Sigmoid colon (tissue), 7 donors: ENCODE results near the gene CD28. TPM values are rescaled to one million over a fixed set of nuclear protein-coding genes. Genes with fewer than 3 reads are reported as not detected.
"Not testable (repeated sequence)": the region's sequence is repeated elsewhere in the genome, so short reads cannot be mapped to it uniquely, and the experiment has no call there.

Source experiments
- DNase-seq: peaks from one replicate; pipeline ENCODE4 v3.0.0-alpha.2; 2019
- H3K27ac ChIP-seq, 4 donors: fragments of 200-600 bp; sonication (generic); one replicate each; pipeline ENCODE4 v1.5.1; 2016 to 2019; ENCODE audit warnings: mild to moderate bottlenecking in 1 of 4
- H3K27me3 ChIP-seq, 3 donors: fragments of 200-600 bp; sonication (generic); one replicate each; pipeline ENCODE4 v1.5.1; 2019; ENCODE audit warnings: mild to moderate bottlenecking in 1 of 3
- H3K36me3 ChIP-seq, 4 donors: fragments of 200-600 bp; sonication (generic); one replicate each; pipeline ENCODE4 v1.5.1; 2016 to 2019
- H3K4me1 ChIP-seq, 4 donors: fragments of 200-600 bp; sonication (generic); one replicate each; pipeline ENCODE4 v1.5.1; 2017 to 2019
- H3K4me3 ChIP-seq, 4 donors: fragments of 200-600 bp; sonication (generic); one replicate each; pipeline ENCODE4 v1.5.1; 2017 to 2019; ENCODE audit warnings: mild to moderate bottlenecking in 2 of 4, moderate library complexity in 1 of 4
- H3K9me3 ChIP-seq, 4 donors: fragments of 200-600 bp in 3 of 4; sonication (generic) in 3 of 4; one replicate each; pipeline versions ENCODE4 v1.5.1 to v1.6.1; 2013 to 2019
- EP300 ChIP-seq, 4 donors: sonication (generic); formaldehyde crosslinking; IDR thresholded peaks; one replicate each; pipeline ENCODE4 v1.6.1; 2017; ENCODE audit warnings: antibody characterized with exemption in 4 of 4
- POLR2A ChIP-seq, 2 donors: fragments of 450-650 bp; IDR thresholded peaks; one replicate each; pipeline ENCODE4 v1.6.1; 2016; ENCODE audit warnings: antibody characterized with exemption in 2 of 2, mild to moderate bottlenecking in 2 of 2, moderate library complexity in 2 of 2
- POLR2AphosphoS5 ChIP-seq, 4 donors: sonication (generic); formaldehyde crosslinking; IDR thresholded peaks; one replicate each; pipeline ENCODE4 v1.6.1; 2017; ENCODE audit warnings: antibody characterized with exemption in 4 of 4
- WGBS, 2 donors: extraction: QIAGEN DNeasy Blood & Tissue Kit; methylation state at CpG; one replicate each; pipeline ENCODE4 v1.1.7; 2013; 5-methylcytosine and 5-hydroxymethylcytosine counted together
- intact Hi-C: fragments of 100-400 bp; cut with DNase I; formaldehyde crosslinking; loops from one replicate; pipeline ENCODE4 v1.15.1; 2023
- polyA plus RNA-seq, 3 donors: library from polyadenylated mRNA; stranded (reverse); fragments of 200-250 nt; gene quantifications; one replicate each; pipeline ENCODE4 v1.2.3, GENCODE V29; 2013
- small RNA-seq, 3 donors: library from RNA; depleted of rRNA; stranded (forward); fragments of <200 nt; gene quantifications; one replicate each; pipeline ENCODE3, GENCODE V24; 2016
- total RNA-seq, 4 donors: library from RNA; depleted of rRNA; stranded (reverse); fragments of >200 nt; gene quantifications; one replicate each; pipeline ENCODE4 v1.1.0, GENCODE V29; 2016
- TF ChIP-seq, protein P1 (sequence below), 4 experiments: fragments of 450-650 bp in 3 of 4; fragments of 200-600 bp in 1 of 4; IDR thresholded peaks; one replicate each; pipeline ENCODE4 v1.5.1; 2016 to 2019; ENCODE audit warnings: antibody characterized with exemption in 4 of 4, mild to moderate bottlenecking in 3 of 4, moderate library complexity in 2 of 4
- donor health status: healthy with polysubstance abuse.
- donor health status: Bipolar disorder and iron deficiency.
- donor health status: healthy.

CD28 gene
- total and polyA plus RNA-seq, 7 donors, result under 0.01 to 6.2 (median 1.1) TPM

DNA sequence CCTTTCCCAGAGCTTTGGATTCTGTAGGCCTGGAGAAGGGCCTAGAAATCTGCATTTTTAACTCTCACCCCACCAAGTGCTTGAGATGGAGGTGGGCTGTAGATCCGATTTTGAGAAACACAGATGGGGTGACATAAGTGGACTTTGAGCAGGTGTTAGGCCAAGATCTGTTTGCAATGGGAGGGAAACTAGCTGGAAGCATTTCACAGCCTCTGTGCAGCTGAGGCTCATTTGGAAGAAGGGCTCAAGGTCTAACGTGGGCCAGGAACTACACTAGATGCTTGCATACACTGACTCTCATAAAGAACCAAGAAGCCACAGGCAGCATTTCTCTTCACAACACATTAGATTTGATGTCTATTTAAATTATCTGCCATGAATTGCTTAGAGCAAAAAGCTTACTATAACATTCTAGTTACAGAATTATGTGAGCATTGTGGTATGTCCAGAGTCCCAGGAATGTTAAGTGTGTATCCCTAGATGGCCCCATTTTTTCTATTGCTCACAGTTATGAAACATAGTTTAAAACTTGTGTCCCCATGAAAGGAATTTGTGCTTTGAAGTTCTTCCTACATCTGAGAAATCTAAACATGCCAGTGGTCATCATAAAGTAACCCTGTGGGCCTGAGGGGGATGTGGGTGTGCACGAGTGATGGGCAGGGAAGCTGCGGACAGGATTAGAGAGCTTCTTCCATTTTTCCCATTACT, 77.2 kb downstream of the CD28 start:
- Histone ChIP-seq H3K36me3 (no peaks in the 10 kb centered on the region), H3K4me3 (no peak overlapping the region), H3K9me3 (no peaks in the 10 kb centered on the region), H3K27me3 (no peaks in the 10 kb centered on the region), H3K27ac (peak overlapping the region; percentile 0 to 43 (median 31)), H3K4me1 (peaks cover 0 to 39% (median 23%) of the 10 kb centered on the region in 4 donors)
- DNase-seq, result no peak
- WGBS, 2 donors, result 55 to 68% methylated on average over 4 of the region's 4 CpGs
- TF ChIP-seq POLR2AphosphoS5 (IDR thresholded peaks at IDR 0.05) (no peak), EP300 (IDR thresholded peaks at IDR 0.05) (no peak), POLR2A (IDR thresholded peaks at IDR 0.05) (no peak)
- TF ChIP-seq, protein P1, sequence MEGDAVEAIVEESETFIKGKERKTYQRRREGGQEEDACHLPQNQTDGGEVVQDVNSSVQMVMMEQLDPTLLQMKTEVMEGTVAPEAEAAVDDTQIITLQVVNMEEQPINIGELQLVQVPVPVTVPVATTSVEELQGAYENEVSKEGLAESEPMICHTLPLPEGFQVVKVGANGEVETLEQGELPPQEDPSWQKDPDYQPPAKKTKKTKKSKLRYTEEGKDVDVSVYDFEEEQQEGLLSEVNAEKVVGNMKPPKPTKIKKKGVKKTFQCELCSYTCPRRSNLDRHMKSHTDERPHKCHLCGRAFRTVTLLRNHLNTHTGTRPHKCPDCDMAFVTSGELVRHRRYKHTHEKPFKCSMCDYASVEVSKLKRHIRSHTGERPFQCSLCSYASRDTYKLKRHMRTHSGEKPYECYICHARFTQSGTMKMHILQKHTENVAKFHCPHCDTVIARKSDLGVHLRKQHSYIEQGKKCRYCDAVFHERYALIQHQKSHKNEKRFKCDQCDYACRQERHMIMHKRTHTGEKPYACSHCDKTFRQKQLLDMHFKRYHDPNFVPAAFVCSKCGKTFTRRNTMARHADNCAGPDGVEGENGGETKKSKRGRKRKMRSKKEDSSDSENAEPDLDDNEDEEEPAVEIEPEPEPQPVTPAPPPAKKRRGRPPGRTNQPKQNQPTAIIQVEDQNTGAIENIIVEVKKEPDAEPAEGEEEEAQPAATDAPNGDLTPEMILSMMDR (IDR thresholded peaks at IDR 0.05), result no peak
- intact Hi-C loops, result no loop called here

DNA sequence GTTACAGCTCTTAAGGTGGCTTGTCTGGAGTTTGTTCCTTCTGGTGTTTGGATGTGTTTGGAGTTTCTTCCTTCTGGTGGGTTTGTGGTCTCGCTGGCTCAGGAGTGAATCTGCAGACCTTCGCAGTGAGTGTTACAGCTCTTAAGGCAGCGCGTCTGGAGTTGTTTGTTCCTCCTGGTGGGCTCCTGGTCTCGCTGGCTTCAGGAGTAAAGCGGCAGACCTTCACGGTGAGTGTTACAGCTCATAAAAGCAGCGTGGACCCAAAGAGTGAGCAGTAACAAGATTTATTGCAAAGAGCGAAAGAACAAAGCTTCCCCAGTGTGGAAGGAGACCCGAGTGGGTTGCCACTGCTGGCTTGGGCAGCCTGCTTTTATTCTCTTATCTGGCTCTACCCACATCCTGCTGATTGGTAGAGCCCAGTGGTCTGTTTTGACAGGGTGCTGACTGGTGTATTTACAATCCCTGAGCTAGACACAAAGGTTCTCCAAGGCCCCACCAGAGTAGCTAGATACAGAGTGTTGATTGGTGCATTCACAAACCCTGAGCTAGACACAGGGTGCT, 78.4 kb downstream of the CD28 start:
- peaks cover 0 to 39% (median 23%) of the 10 kb centered on the region in 4 donors for H3K4me1 ChIP-seq
- DNase-seq, H3K9me3 ChIP-seq, H3K27ac ChIP-seq, H3K36me3 ChIP-seq, H3K27me3 ChIP-seq, H3K4me3 ChIP-seq, intact Hi-C loops: not testable (repeated sequence)
- WGBS, 2 donors, result 65 to 93% methylated on average over 10 of the region's 10 CpGs

DNA sequence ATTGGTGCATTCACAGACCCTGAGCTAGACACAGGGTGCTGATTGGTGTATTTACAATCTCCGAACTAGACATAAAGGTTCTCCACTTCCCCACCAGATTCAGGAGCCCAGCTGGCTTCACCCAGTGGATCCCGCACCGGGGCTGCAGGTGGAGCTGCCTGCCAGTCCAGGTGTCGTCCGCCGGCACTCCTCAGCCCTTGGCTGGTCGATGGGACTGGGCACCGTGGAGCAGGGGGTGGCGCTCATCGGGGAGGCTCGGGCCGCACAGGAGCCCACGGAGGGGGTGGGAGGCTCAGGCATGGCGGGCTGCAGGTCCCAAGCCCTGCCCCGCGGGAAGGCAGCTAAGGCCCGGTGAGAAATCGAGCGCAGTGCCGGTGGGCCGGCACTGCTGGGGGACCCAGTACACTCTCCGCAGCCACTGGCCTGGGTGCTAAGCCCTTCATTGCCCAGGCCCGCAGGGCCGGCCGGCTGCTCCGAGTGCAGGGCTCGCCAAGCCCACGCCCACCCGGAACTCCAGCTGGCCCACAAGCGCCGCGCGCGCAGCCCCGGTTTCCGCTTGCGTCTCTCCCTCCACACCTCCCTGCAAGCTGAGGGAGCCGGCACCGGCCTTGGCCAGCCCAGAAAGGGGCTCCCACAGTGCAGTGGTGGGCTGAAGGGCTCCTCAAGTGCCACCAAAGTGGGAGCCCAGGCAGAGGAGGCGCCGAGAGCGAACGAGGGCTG, 79.1 kb downstream of the CD28 start:
- intact Hi-C loops, H3K9me3 ChIP-seq, H3K4me3 ChIP-seq, DNase-seq, H3K36me3 ChIP-seq, H3K27me3 ChIP-seq: not testable (repeated sequence)
- 97% methylated on average over 43 of the region's 43 CpGs for WGBS, 2 donors
- H3K4me1 ChIP-seq, result peaks cover 0 to 39% (median 23%) of the 10 kb centered on the region in 4 donors
- peak overlapping the region; percentile 1 to 65 (median 45) for H3K27ac ChIP-seq

DNA sequence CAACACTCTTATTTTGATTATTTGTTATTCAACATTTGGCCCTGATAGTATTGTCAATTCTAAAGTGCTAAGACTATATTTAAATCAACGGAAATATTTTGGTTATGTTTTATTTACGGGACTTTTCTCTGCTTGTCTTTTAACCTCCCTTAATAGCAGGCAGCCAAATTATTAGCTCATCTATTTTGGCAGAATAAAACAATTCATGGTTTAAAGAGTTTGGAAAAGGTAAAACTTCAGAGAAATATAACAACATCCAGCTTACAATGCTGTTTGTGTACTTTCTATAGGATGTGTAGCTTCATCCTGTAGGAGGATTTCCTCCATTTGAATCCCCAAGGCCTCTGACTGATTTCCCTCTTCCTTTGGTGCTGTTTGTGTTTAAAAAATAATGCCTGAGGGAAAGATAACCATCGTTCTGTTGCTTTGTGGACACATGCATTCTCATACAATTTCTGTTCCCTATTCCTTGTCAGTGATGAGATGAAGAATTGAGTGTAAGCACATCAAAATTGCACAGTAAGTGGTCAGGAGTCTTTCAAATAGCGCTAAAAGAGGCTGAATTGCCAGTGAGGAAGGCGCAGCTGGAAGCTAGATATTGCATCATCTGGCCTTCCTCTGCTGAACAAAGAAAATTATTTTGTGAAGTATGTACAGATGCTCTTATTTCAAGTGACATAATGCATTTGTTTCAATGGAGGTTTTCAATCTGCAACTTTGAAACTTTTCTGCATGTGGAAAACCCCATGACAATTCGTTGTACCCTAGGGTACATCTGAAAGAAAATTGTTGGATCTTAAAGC, 80.3 kb downstream of the CD28 start:
- Histone ChIP-seq H3K4me3 (no peak overlapping the region), H3K27ac (peak overlapping the region; percentile 1 to 65 (median 54)), H3K36me3 (no peaks in the 10 kb centered on the region), H3K9me3 (no peaks in the 10 kb centered on the region), H3K4me1 (peaks cover 0 to 35% (median 23%) of the 10 kb centered on the region in 4 donors), H3K27me3 (no peaks in the 10 kb centered on the region)
- 72 to 86% methylated on average over 6 of the region's 6 CpGs for WGBS, 2 donors
- intact Hi-C loops, result no loop called here
- peak; percentile 71 for DNase-seq
- TF ChIP-seq EP300 (IDR thresholded peaks at IDR 0.05), result no peak
- TF ChIP-seq POLR2AphosphoS5 (IDR thresholded peaks at IDR 0.05), result peak; percentile 29 to 52 (median 40)
- TF ChIP-seq POLR2A (IDR thresholded peaks at IDR 0.05), result no peak

DNA sequence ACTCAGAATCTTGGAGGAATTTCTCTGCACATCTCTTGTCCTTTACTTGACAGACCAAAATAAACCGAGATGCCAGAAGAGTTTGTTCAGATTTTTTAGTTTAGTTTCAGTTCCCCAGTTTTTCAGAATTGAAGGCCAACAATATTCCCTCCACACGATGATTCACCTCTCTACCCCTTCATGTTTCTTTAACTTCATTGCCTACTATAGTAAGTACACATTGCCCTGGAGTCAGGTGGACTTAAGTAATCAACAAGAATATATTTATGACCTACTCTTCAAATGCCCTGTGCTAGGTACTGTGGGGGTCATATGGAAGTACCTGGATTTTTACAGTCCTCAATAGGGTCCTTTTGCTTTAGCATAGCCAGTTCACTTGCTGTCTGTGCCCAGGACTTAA, 81.5 kb downstream of the CD28 start:
- no peaks in the 10 kb centered on the region for H3K36me3 ChIP-seq
- no peaks in the 10 kb centered on the region for H3K9me3 ChIP-seq
- no peaks in the 10 kb centered on the region for H3K27me3 ChIP-seq
- intact Hi-C loops, result no loop called here
- peaks cover 0 to 23% (median 14%) of the 10 kb centered on the region in 4 donors for H3K4me1 ChIP-seq
- WGBS, 2 donors, result 54 to 60% methylated on average over 2 of the region's 2 CpGs
- DNase-seq, result no peak
- H3K27ac ChIP-seq, result peak overlapping the region in 3 of 4 donors; percentile 59 to 65 (median 61)
- TF ChIP-seq, protein P1 (IDR thresholded peaks at IDR 0.05), result no peak
- TF ChIP-seq POLR2AphosphoS5 (IDR thresholded peaks at IDR 0.05), result no peak
- TF ChIP-seq EP300 (IDR thresholded peaks at IDR 0.05), result no peak
- no peak for TF ChIP-seq POLR2A (IDR thresholded peaks at IDR 0.05)
- no peak overlapping the region for H3K4me3 ChIP-seq

Small RNA genes lying within 50 kb of the gene (small RNA-seq; reads per million reads assigned to genes)
- 0 reads per million in 3 donors for gene AC125238.1
- gene RNU6-474P, result 0 to 0.80 (median 0) reads per million in 3 donors

Other genes starting within 250 kb of the CD28 start
- gene RAPH1, start 171.3 kb upstream of the CD28 start, total RNA-seq, result 10 to 100 TPM; 11.8 to 19.9 (median 14.4) TPM
- gene RAPH1, start 171.3 kb upstream of the CD28 start, polyA plus RNA-seq, result 1 to 10 TPM; 4.8 to 7.9 (median 7.4) TPM
- gene CTLA4, start 161.1 kb downstream of the CD28 start, total RNA-seq, result under 1 TPM in 1 of 4 donors, not detected in 3; 0.49 TPM
- 1 to 10 TPM in 1 of 3 donors, not detected in 2; 9.0 TPM for gene CTLA4, start 161.1 kb downstream of the CD28 start, polyA plus RNA-seq
- under 1 TPM in 1 of 4 donors, not detected in 3; 0.27 TPM for gene ICOS, start 230.1 kb downstream of the CD28 start, total RNA-seq
- gene ICOS, start 230.1 kb downstream of the CD28 start, polyA plus RNA-seq, result 1 to 10 TPM in 1 of 3 donors, not detected in 2; 6.4 TPM